ENCODE results near the gene GADD45A.
"Not testable (repeated sequence)": the region's sequence is repeated elsewhere in the genome, so short reads cannot be mapped to it uniquely, and the experiment has no call there.

Gene GADD45A

DNA sequence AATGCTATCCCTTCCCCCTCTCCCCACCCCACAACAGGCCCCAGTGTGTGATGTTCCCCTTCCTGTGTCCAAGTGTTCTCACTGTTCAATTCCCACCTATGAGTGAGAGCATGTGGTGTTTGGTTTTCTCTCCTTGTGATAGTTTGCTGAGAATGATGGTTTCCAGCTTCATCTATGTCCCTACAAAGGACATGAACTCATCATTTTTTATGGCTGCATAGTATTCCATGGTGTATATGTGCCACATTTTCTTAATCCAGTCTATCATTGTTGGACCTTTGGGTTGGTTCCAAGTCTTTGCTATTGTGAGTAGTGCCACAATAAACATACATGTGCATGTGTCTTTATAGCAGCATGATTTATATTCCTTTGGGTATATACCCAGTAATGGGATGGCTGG, 19.7 kb upstream of the GADD45A start:
- not testable (repeated sequence) for DNase-seq (ENCODE audit: extremely low spot score, insufficient read length, low read depth); FAIRE-seq

DNA sequence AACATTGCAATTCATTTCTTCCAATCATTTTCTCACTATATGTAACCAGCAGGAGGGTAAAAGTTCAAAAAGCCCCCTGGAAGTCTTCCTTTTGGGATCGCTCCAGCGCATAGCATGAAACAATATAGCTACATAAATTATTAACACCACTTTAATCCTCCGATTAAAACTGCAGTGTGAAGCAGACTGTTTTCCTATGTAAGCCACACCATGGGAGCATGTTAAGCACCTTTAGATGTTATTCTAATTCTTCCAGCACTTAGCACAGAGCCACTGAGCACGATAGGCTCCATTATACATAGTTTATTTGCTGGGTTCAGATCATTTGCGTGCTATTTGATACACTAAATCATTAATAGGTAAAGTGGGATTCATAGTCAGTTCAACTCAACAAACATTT, 18.4 kb upstream of the GADD45A start:
- FAIRE-seq (no peak), DNase-seq (ENCODE audit: extremely low spot score, insufficient read length, low read depth) (no peak)

DNA sequence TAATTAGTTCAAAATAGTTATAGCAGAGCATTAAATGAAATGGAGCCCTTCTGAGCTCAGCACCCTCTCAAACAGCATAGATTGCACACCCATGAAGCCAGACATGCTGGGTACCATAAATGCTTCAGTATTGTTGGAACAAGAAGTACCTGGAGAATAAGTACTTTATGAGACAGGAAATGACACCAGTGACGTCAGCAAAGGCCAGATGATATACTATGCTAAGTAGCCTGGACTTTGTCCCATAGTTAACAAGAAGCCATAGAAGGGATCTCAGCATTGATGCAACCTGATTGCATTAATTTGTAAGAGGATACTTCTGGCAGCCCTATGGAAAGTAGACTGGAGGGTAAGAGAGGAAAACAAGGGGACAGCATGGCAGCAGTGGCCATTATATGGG, 16.3 kb upstream of the GADD45A start:
- FAIRE-seq (no peak), DNase-seq (ENCODE audit: extremely low spot score, insufficient read length, low read depth) (no peak)

DNA sequence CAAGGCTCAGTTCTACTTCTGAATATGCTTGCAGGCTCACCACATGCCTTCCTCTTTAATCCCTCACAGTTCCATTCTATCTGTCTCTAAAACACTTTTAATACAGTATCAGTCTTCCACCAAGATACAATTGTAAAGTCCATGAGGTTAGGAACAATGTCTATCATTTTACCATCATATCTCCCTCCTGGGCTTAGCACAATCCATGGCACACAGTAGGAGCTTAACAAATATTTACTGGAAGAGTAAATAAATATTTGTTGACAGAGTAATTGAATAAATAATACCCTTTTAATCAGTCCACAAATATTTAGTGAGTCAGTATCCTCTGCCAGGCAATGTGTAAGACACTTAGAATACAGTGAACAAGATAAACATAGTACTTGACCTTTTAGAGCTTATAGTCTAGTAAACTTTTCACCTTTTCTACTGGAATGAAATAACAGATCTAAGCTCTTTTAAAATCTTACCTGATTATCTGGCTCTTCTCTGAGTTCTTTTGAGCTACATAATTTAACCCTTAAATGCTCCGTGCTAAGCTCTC, 12.7 kb upstream of the GADD45A start:
- no peak for FAIRE-seq
- no peak for DNase-seq (ENCODE audit: extremely low spot score, insufficient read length, low read depth)

DNA sequence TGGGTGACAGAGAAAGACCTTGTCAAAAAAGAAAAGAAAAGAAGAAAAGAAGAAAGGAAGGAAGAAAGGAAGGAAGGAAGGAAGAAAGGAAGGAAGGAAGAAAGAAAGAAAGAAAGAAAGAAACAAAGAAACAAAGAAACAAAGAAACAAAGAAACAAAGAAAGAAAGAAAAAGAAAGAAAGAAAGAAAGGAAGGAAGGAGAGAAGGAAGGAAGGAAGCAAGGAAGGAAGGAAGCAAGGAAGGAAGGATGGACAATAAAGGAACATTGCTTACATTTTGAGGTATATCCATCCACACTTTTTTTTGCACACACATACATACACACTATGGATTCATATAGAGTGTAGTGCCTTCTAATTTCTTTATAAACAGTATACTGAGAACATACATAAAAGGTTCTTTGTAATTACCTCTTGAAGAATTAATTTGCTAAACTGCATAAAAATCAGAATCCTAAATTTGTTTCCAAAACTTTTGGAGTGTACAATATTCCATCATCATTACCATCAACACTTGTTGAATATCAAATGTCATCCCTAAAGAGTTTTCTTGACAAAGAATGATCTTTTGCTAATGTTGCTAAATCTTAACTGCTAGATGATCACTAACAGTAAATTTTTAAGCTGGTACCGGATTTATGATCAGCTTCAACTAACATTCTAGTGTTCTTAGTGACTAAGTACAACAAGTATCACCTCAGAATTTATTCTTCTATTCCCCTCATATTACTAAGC, 11.4 kb upstream of the GADD45A start:
- no peak for DNase-seq (ENCODE audit: extremely low spot score, insufficient read length, low read depth)
- no peak for FAIRE-seq

DNA sequence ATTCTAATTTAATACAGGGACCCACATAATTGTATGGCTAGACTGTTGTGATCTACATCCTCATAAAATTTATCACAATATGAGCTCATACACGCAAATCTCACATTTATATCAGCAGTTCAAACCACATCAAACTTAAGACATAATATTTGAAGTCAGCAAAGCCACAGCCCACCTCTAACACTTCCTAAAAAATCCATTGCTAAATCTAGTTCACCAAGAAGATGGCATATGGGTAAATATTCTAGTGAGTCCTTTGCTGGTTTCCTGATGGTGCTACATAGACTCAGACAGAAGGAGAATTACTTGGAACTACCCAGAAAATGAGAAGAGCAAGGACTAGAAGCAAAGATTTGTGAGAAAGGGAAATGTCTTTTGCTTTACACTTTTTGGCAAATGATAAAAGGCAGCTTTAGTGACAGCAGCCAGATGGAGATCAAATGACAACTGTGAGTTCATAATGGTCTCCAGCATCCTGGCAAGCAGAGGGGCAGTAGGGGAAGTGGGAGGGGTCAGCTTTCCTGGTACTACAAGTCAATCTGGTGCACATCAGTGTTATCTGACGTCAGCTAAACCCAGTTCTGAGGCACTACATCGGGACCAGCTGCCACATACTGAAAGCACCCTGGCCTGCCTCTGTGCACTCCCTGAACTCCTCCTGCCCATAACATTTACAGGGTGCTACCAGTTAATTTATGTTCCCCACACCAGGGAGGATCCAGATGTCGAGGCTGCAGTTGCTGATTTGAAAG, 10.6 kb upstream of the GADD45A start:
- DNase-seq (ENCODE audit: extremely low spot score, insufficient read length, low read depth): no peak
- FAIRE-seq: no peak

DNA sequence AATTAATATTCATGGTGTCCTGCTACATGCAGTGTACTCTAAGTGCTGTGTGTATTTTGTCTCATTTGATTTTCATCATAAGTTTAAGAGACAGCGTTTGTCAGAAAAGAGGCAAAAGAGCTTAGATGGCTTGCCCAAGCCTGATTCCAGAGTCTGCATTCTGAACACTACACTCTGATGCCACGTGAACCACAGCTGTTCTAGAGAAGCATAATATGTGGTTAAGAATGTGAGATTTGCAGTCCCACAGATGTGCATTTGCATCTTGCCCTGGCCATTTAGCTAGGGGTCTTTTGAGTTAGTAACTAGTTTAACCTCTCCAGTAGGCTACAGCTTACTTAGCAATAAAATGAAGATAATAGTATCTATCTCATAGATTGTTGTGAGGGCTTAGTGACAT, 9.2 kb upstream of the GADD45A start:
- DNase-seq (ENCODE audit: extremely low spot score, insufficient read length, low read depth): no peak
- no peak for FAIRE-seq

DNA sequence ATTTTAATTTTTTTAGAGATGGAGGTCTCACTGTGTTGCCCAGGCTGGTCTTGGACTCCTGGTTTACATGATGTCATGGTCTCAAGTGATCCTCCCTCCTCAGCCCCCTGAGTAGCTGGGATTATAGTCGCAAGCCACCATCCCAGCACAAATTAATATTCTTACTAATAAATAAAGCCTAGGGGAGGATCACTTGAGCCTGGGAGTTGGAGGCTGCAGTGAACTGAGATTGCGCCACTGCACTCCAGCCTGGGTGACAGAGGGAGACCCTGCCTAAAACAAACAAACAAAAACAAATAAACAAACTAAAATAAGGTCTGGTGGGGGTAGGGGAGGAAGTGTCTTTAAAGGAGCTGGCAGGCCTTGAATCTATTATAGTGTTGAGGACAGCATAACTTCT, 8.7 kb upstream of the GADD45A start:
- DNase-seq (ENCODE audit: extremely low spot score, insufficient read length, low read depth) (no peak), FAIRE-seq (no peak)

DNA sequence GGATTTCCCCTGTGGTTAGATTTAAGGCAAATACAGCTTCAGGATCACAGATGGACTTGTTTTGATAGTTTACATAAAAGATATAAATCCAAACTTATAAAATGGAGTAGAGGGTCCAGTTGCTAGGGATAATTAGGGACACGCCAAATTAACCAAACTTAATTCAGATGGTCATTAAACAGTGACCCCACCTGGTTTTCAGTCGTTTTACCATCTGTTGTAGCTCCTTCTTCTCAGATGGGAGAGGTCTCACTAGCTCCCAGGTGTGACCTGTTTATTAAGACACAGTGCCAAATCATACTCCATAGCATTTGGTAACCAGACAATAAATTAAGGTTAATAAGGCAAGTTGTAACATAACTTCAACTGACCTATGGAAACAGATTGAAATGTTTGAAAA, 8.1 kb upstream of the GADD45A start:
- no peak for DNase-seq (ENCODE audit: extremely low spot score, insufficient read length, low read depth)
- no peak for FAIRE-seq

DNA sequence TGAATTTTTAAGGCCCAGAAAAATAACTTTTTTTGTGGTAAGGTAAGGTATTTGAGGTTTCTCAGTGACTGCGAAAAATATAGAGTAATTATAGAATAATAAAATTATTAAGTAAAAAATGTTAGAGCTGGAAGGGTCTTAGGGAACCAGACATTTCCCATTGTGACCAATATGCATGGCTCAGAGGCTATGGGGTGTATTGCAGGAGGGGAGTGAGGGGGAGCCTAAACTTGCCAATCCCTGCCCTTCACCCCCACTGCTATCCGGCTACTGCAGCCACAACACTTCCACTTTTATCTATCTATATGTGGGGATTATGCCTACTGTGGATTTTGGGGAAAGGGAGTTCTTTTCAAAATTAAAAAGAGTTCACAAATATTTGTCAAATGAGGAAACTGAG, 7.6 kb upstream of the GADD45A start:
- DNase-seq (ENCODE audit: extremely low spot score, insufficient read length, low read depth): no peak

DNA sequence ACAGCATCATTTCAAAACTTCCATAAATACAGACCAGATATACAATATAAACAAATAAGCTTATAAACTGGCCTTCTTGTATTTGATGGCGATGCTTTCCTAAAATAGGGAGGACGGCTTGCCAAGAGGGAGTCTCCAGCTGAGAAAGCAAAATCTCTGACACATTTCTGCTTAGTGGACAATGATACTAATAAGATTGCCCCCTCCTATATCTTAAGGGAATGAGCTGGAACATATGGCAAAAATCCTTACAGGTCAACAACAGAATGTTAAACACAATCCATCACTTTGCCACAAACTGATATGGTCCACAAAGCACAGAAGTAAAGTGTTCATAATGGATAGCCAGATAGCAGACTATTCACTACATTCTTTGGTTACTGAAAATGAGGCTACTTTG, 7.1 kb upstream of the GADD45A start:
- FAIRE-seq: no peak
- no peak for DNase-seq (ENCODE audit: extremely low spot score, insufficient read length, low read depth)

More for the DNA sequence above, 7.6 kb upstream of the GADD45A start:
- FAIRE-seq: no peak

DNA sequence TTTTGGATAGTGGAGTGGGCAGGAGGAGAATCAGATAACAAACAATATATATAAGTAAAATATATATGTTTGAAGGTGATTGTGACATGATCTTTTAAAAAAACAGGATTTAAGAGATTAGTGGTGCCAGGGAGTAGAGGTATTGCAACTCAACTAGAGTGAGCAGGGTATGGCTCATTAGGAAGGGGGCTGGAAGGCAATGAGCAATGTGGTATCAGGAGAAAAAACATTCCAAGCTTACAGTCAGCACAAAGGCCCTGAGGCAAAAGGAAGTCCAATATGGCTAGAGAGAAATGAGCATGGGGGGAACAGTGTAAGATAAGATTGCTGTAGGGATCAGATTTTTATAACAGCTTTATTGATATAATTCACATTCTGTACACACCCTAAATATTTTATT, 5.3 kb upstream of the GADD45A start:
- DNase-seq (ENCODE audit: extremely low spot score, insufficient read length, low read depth) (no peak), FAIRE-seq (no peak)

DNA sequence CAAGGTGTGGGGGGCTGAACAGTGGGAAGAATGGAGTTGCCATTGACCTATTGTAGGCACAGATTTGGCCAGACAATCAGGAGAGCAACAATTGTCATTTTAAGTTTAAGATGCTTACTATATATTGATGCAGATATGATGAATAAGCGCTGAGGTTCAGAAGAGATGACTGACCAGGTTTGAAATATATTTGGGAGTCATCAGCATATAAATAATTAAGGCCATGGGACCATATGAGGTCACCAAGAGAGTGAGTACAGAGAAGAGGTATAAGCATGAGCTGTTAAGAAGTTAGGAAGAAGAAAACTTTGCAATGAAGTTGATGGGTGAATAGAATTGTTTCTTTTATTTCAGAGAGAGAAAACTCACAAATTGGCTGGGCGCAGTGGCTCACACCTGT, 4.5 kb upstream of the GADD45A start:
- no peak for FAIRE-seq
- no peak for DNase-seq (ENCODE audit: extremely low spot score, insufficient read length, low read depth)

DNA sequence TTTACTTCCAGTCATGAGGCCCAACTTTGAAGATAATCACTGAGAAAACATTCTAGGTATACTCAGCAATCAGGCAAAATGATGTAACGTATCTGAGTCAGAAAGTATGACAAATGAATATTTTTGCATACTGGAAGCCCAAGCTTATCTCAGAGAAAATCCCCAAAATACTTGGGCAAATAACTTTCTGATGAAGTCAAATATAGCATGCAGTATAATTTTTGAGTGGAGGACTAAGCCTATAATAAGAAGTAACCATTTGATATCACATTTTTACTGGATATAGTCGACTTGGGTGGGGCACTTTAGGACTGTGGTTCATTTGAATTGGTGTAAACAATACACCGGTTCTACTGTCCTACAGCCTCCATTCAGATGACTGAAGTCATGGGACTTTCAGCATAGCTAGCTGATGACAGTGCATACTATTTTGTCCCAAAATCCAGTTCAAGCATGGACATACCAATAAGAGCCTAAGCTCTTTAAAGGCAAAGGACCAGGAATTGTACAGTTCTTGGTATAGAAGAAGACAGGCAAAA, 2.3 kb upstream of the GADD45A start:
- DNase-seq (ENCODE audit: extremely low spot score, insufficient read length, low read depth): no peak
- no peak for FAIRE-seq

DNA sequence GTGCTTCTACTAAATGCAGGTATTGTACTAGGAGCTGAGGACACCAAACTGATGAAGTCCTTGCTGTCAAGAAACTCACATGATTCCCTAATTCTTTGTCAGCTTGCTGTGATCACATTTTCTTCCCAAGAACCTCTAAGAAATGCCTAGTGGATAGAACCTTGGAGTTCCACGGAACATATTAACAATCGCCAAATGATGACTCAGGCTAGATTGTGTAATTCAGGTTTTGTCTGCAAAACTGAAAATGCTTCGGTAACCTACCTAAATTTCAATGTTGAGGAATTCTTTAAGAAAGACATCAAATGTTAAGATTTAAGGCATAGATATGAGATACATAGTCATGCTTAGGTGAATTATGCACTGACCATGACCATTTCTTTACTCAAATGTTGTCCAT, 1.7 kb upstream of the GADD45A start:
- FAIRE-seq (no peak), DNase-seq (ENCODE audit: extremely low spot score, insufficient read length, low read depth) (no peak)

DNA sequence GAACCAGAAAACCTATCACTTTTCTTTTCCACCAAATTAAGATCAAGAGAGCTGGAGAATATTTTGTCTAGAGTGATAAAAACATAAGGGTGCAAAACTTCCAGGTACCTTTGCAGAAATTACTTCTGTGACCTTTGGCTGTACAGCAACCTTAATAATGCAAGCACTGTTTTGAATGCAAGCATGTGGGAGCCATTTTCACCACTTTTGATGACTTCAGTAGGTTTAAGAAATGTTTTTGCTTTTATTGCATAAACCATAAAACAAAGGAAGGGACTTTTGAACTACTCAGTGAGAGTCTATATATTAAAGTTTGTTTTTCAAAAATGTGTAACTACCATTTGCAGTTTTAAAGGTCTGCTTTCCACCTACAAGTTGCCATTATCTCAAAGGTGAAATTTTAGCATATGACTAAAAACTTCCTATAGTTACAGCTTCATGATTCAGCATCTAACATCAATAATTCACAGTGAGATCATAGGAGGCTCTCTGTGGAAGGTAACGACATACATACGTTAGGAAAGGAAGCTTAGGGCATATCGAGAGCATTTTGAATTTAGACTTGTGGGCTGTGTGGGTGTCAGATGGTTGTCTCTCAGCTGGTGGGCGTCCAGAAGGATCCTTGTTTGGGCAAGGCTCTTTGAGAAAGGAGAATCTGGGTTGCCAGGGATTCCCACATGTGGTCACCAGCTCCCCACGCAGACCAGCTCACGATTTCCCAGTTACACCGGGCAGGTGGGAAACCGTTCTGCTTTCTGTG, 1.1 kb upstream of the GADD45A start:
- DNase-seq (ENCODE audit: extremely low spot score, insufficient read length, low read depth) (no peak), FAIRE-seq (no peak)

DNA sequence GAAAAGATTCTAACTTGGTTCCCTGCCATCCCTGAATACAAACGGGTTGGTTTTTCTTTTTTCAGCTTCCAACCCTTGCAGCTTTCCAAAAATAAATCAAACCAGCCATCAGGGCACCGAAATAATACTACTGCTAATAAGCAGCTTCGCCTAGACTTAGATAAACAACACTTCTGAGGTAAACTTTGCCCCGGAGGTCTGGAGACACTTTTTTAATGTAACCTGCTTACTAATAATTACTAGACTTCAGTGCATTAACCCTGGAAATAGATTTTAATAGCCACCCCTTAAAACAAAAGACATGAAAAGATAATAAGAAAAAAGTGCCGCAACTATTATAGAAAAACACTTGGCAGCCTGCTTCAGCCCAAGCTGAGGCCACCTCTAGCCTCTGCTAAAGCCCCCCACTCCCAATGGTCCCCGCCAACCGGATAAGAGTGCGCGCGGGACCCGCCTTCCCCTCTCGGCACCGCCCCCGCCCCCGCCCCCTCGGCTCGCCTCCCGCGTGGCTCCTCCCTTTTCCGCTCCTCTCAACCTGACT, 405 bp upstream of the GADD45A start:
- no peak for FAIRE-seq

DNA sequence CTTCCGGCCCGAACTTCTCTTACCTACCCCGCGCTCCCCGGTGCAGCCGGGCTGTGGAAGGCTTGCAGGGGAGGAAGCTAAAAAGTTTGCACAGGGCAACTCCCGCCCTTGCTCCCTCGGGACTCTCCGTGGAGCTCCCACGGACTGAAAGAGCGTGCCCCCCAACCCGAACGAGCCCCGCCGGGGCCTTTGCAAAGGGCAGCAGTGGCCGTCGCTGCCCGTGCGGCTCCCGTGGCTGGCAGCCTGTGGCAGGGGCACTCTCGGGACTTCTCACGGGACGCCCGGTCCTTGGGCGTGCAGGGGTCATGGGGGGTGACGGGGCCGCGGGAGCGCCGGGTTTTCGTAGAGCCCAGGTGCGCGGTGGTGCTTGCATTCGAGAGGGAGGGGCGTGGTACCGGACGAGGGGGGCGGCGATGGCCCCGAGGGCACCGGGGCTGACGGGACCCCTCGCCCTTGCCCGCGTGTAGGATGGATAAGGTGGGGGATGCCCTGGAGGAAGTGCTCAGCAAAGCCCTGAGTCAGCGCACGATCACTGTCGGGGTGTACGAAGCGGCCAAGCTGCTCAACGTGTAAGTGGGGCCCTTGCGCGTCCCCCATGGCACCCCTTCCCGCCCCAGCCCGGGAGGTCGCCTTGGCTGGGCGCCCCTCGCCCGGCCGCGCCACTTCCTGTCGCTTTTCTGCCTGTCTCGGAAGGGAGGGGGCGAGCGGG, 711 bp downstream of the GADD45A start:
- FAIRE-seq (peak; percentile 49), DNase-seq (ENCODE audit: extremely low spot score, insufficient read length, low read depth) (peak; percentile 9)

More for the DNA sequence above, 405 bp upstream of the GADD45A start:
- DNase-seq (ENCODE audit: extremely low spot score, insufficient read length, low read depth): no peak
